CD4-positive, alpha-beta memory T cell (primary cell): Measurements from ENCODE around the gene FLRT2. TPM values are rescaled to one million over a fixed set of nuclear protein-coding genes. Genes with fewer than 3 reads are reported as not detected.

ENCODE experiments used
- CTCF ChIA-PET: fragments of 350-600 bp; sonication (Branson Sonifier 250); formaldehyde crosslinking; loops from one replicate; lab custom pipeline; 2021; ENCODE audit warnings: inconsistent platforms; ENCODE audit not compliant: partially characterized antibody; lab: Charles Lee
- POLR2A ChIA-PET: fragments of 350-600 bp; sonication (Branson Sonifier 250); formaldehyde crosslinking; loops from one replicate; lab custom pipeline; 2021; ENCODE audit not compliant: partially characterized antibody; lab: Charles Lee
- DNase-seq, 5 donors: peaks; one replicate each; pipeline versions ENCODE4 v3.0.0 to v3.0.0-alpha.2; 2020 to 2022; ENCODE audit warnings: mixed read lengths in 1 of 5
- H3K27ac ChIP-seq: one replicate; pipeline ENCODE4 v1.7.0; 2013; ENCODE audit warnings: low read depth, low read length
- H3K27me3 ChIP-seq: 2 replicates; pipeline ENCODE4 v1.7.0; 2013; ENCODE audit warnings: mild to moderate bottlenecking, low read length, moderate library complexity; ENCODE audit not compliant: insufficient read depth
- H3K36me3 ChIP-seq: 2 replicates; pipeline ENCODE4 v1.7.0; 2013; ENCODE audit warnings: mild to moderate bottlenecking, low read length, moderate library complexity; ENCODE audit not compliant: insufficient read depth
- H3K4me1 ChIP-seq: 2 replicates; pipeline ENCODE4 v1.7.0; 2013; ENCODE audit warnings: mild to moderate bottlenecking, low read length, moderate library complexity; ENCODE audit not compliant: insufficient read depth
- H3K4me3 ChIP-seq, 2 donors: one replicate each; pipeline ENCODE4 v1.7.0; 2013; ENCODE audit warnings: low read length in 2 of 2, mild to moderate bottlenecking in 1 of 2
- H3K9me3 ChIP-seq, 2 donors: one replicate each; pipeline ENCODE4 v1.7.0; 2013; ENCODE audit warnings: low read length in 2 of 2, control low read depth in 1 of 2; ENCODE audit not compliant: control insufficient read depth in 1 of 2
- H3K27ac Mint-ChIP-seq, 7 donors: one replicate each; pipeline ENCODE4 v1.8.0; 2020 to 2021; ENCODE audit warnings: mixed read lengths in 7 of 7, mild to moderate bottlenecking in 6 of 7, inconsistent platforms in 3 of 7, moderate library complexity in 3 of 7
- H3K27me3 Mint-ChIP-seq, 2 donors: one replicate each; pipeline ENCODE4 v1.8.0; 2020 to 2021; ENCODE audit warnings: mixed read lengths in 2 of 2
- H3K36me3 Mint-ChIP-seq, 2 donors: one replicate each; pipeline ENCODE4 v1.8.0; 2020 to 2021; ENCODE audit warnings: mixed read lengths in 2 of 2, inconsistent platforms in 1 of 2, mild to moderate bottlenecking in 1 of 2
- H3K4me1 Mint-ChIP-seq, 4 donors: one replicate each; pipeline ENCODE4 v1.8.0; 2020 to 2021; ENCODE audit warnings: mixed read lengths in 4 of 4, mild to moderate bottlenecking in 1 of 4
- H3K4me3 Mint-ChIP-seq, 8 donors: one replicate each; pipeline ENCODE4 v1.8.0; 2020 to 2021; ENCODE audit warnings: mixed read lengths in 8 of 8, mild to moderate bottlenecking in 7 of 8, moderate library complexity in 6 of 8, inconsistent platforms in 3 of 8
- H3K9me3 Mint-ChIP-seq, 8 donors: one replicate each; pipeline ENCODE4 v1.8.0; 2020 to 2021; ENCODE audit warnings: mixed read lengths in 8 of 8, mild to moderate bottlenecking in 5 of 8, inconsistent platforms in 3 of 8, moderate library complexity in 1 of 8
- intact Hi-C: fragments of 100-400 bp; cut with micrococcal nuclease; formaldehyde crosslinking; loops from one replicate; pipeline ENCODE4 v1.15.1; 2023
- polyA plus RNA-seq, 2 donors: library from polyadenylated mRNA; unstranded; fragments of 300-500 nt; fragmentation: Illumina TruSeq; gene quantifications; one replicate each; pipeline ENCODE4 v1.2.3, GENCODE V29; 2021
- total RNA-seq, 2 experiments: library from RNA; stranded (reverse); gene quantifications; one replicate each; pipeline ENCODE4 v1.2.3, GENCODE V29; 2021

Gene FLRT2
- total and polyA plus RNA-seq, 4 experiments from 2014 or later = 0.03 TPM; not detected in 3

- Mint-ChIP-seq H3K4me1 (no peaks in the 10 kb centered on the region), H3K27ac (no peak overlapping the region), H3K9me3 (peaks cover 0 to 7% (median 3%) of the 10 kb centered on the region in 8 donors), H3K27me3 (no peaks in the 10 kb centered on the region), H3K4me3 (no peak overlapping the region), H3K36me3 (no peaks in the 10 kb centered on the region)
- Histone ChIP-seq H3K36me3 (no peaks in the 10 kb centered on the region), H3K4me3 (no peak overlapping the region), H3K9me3 (no peaks in the 10 kb centered on the region), H3K4me1 (no peaks in the 10 kb centered on the region), H3K27ac (no peak overlapping the region), H3K27me3 (no peaks in the 10 kb centered on the region)
- intact Hi-C loops = no loop called here
- ChIA-PET CTCF (no interaction called here), POLR2A (no interaction called here)
- DNase-seq = no peak
Measured at GRCh38 chr14:85607651-85608081, 77.7 kb downstream of the FLRT2 start.

GRCh38 chr14:85613496-85613895 lies 83.6 kb downstream of the FLRT2 start:
- peaks cover 0 to 4% (median 0%) of the 10 kb centered on the region in 8 donors for H3K9me3 Mint-ChIP-seq
- POLR2A ChIA-PET = no interaction called here
- intact Hi-C loops = no loop called here
- no peaks in the 10 kb centered on the region for H3K36me3 ChIP-seq
- H3K4me3 Mint-ChIP-seq = no peak overlapping the region
- no peaks in the 10 kb centered on the region for H3K27me3 Mint-ChIP-seq
- no peaks in the 10 kb centered on the region for H3K36me3 Mint-ChIP-seq
- H3K27me3 ChIP-seq = no peaks in the 10 kb centered on the region
- no peak overlapping the region for H3K27ac ChIP-seq
- no peak overlapping the region for H3K4me3 ChIP-seq
- H3K4me1 Mint-ChIP-seq = no peaks in the 10 kb centered on the region
- H3K9me3 ChIP-seq = no peaks in the 10 kb centered on the region
- no peaks in the 10 kb centered on the region for H3K4me1 ChIP-seq
- H3K27ac Mint-ChIP-seq = no peak overlapping the region
- DNase-seq = no peak
- CTCF ChIA-PET = no interaction called here

- Mint-ChIP-seq H3K9me3 (peaks cover 0 to 3% (median 0%) of the 10 kb centered on the region in 8 donors), H3K4me3 (no peak overlapping the region), H3K36me3 (no peaks in the 10 kb centered on the region), H3K27ac (no peak overlapping the region), H3K4me1 (no peaks in the 10 kb centered on the region), H3K27me3 (no peaks in the 10 kb centered on the region)
- CTCF ChIA-PET = no interaction called here
- Histone ChIP-seq H3K4me1 (no peaks in the 10 kb centered on the region), H3K36me3 (no peaks in the 10 kb centered on the region), H3K27me3 (no peaks in the 10 kb centered on the region), H3K27ac (no peak overlapping the region), H3K4me3 (no peak overlapping the region), H3K9me3 (no peaks in the 10 kb centered on the region)
- intact Hi-C loops = no loop called here
- no peak for DNase-seq
- POLR2A ChIA-PET = no interaction called here
Measured at GRCh38 chr14:85616386-85616885, 86.5 kb downstream of the FLRT2 start.

GRCh38 chr14:85616886-85617285 lies 86.9 kb downstream of the FLRT2 start:
- no peaks in the 10 kb centered on the region for H3K27me3 Mint-ChIP-seq
- Histone ChIP-seq H3K4me1 (no peaks in the 10 kb centered on the region), H3K27ac (no peak overlapping the region), H3K9me3 (no peaks in the 10 kb centered on the region), H3K36me3 (no peaks in the 10 kb centered on the region), H3K27me3 (no peaks in the 10 kb centered on the region), H3K4me3 (no peak overlapping the region)
- ChIA-PET CTCF (no interaction called here), POLR2A (no interaction called here)
- H3K4me3 Mint-ChIP-seq = no peak overlapping the region
- H3K4me1 Mint-ChIP-seq = no peaks in the 10 kb centered on the region
- intact Hi-C loops = no loop called here
- H3K27ac Mint-ChIP-seq = no peak overlapping the region
- DNase-seq = no peak
- no peaks in the 10 kb centered on the region for H3K9me3 Mint-ChIP-seq
- no peaks in the 10 kb centered on the region for H3K36me3 Mint-ChIP-seq

- no peaks in the 10 kb centered on the region for H3K36me3 ChIP-seq
- H3K36me3 Mint-ChIP-seq = no peaks in the 10 kb centered on the region
Measured at GRCh38 chr14:85617791-85618190, 87.8 kb downstream of the FLRT2 start.

GRCh38 chr14:85618390-85618789 lies 88.4 kb downstream of the FLRT2 start:
- Histone ChIP-seq H3K27me3 (no peaks in the 10 kb centered on the region), H3K27ac (no peak overlapping the region), H3K36me3 (no peaks in the 10 kb centered on the region), H3K4me1 (no peaks in the 10 kb centered on the region), H3K4me3 (no peak overlapping the region), H3K9me3 (no peaks in the 10 kb centered on the region)
- no peak overlapping the region for H3K27ac Mint-ChIP-seq
- H3K4me1 Mint-ChIP-seq = no peaks in the 10 kb centered on the region
- intact Hi-C loops = no loop called here
- no peak overlapping the region for H3K4me3 Mint-ChIP-seq
- CTCF ChIA-PET = no interaction called here
- POLR2A ChIA-PET = no interaction called here
- no peak for DNase-seq
- peaks cover 0 to 3% (median 0%) of the 10 kb centered on the region in 8 donors for H3K9me3 Mint-ChIP-seq
- no peaks in the 10 kb centered on the region for H3K27me3 Mint-ChIP-seq
- no peaks in the 10 kb centered on the region for H3K36me3 Mint-ChIP-seq

More at GRCh38 chr14:85617791-85618190, 87.8 kb downstream of the FLRT2 start:
- Histone ChIP-seq H3K27me3 (no peaks in the 10 kb centered on the region), H3K4me3 (no peak overlapping the region), H3K27ac (no peak overlapping the region), H3K4me1 (no peaks in the 10 kb centered on the region), H3K9me3 (no peaks in the 10 kb centered on the region)
- CTCF ChIA-PET = no interaction called here
- POLR2A ChIA-PET = no interaction called here
- peaks cover 0 to 3% (median 0%) of the 10 kb centered on the region in 8 donors for H3K9me3 Mint-ChIP-seq
- H3K27me3 Mint-ChIP-seq = no peaks in the 10 kb centered on the region
- H3K4me1 Mint-ChIP-seq = no peaks in the 10 kb centered on the region
- DNase-seq = no peak
- H3K4me3 Mint-ChIP-seq = no peak overlapping the region
- H3K27ac Mint-ChIP-seq = no peak overlapping the region
- intact Hi-C loops = no loop called here

- Mint-ChIP-seq H3K4me3 (no peak overlapping the region), H3K36me3 (no peaks in the 10 kb centered on the region)
Measured at GRCh38 chr14:85618978-85619377, 89.0 kb downstream of the FLRT2 start.

GRCh38 chr14:85619851-85620250 lies 89.9 kb downstream of the FLRT2 start:
- no peaks in the 10 kb centered on the region for H3K27me3 ChIP-seq
- H3K27me3 Mint-ChIP-seq = no peaks in the 10 kb centered on the region
- CTCF ChIA-PET = no interaction called here
- no peaks in the 10 kb centered on the region for H3K36me3 ChIP-seq
- no peak overlapping the region for H3K27ac Mint-ChIP-seq
- H3K4me3 ChIP-seq = no peak overlapping the region
- no peaks in the 10 kb centered on the region for H3K4me1 ChIP-seq
- H3K9me3 ChIP-seq = no peaks in the 10 kb centered on the region
- H3K27ac ChIP-seq = no peak overlapping the region
- H3K9me3 Mint-ChIP-seq = peaks cover 0 to 3% (median 0%) of the 10 kb centered on the region in 8 donors
- intact Hi-C loops = no loop called here
- no peak for DNase-seq
- no peak overlapping the region for H3K4me3 Mint-ChIP-seq
- POLR2A ChIA-PET = no interaction called here
- H3K36me3 Mint-ChIP-seq = no peaks in the 10 kb centered on the region
- no peaks in the 10 kb centered on the region for H3K4me1 Mint-ChIP-seq

More at GRCh38 chr14:85618978-85619377, 89.0 kb downstream of the FLRT2 start:
- Histone ChIP-seq H3K36me3 (no peaks in the 10 kb centered on the region), H3K27ac (no peak overlapping the region), H3K27me3 (no peaks in the 10 kb centered on the region), H3K4me3 (no peak overlapping the region), H3K9me3 (no peaks in the 10 kb centered on the region), H3K4me1 (no peaks in the 10 kb centered on the region)
- DNase-seq = no peak
- ChIA-PET CTCF (no interaction called here), POLR2A (no interaction called here)
- Mint-ChIP-seq H3K9me3 (peaks cover 0 to 3% (median 0%) of the 10 kb centered on the region in 8 donors), H3K27ac (no peak overlapping the region), H3K27me3 (no peaks in the 10 kb centered on the region), H3K4me1 (no peaks in the 10 kb centered on the region)
- intact Hi-C loops = no loop called here
